Measurements from ENCODE around the gene ADGRB3. TPM values are rescaled to one million over a fixed set of nuclear protein-coding genes. Genes with fewer than 3 reads are reported as not detected.
"Not testable (repeated sequence)": the region's sequence is repeated elsewhere in the genome, so short reads cannot be mapped to it uniquely, and the experiment has no call there.

The ADGRB3 gene
- total RNA-seq, 1 donor from 2014 or later, result not detected

- no peak overlapping the region for H3K4me3 ChIP-seq (ENCODE audit: low read depth, low read length)
- no peak for FAIRE-seq
- DNase-seq (ENCODE audit: low read depth), result no peak
- H3K27me3 ChIP-seq (ENCODE audit: control insufficient read depth, insufficient read depth, low read length), result no peaks in the 10 kb centered on the region
- H3K36me3 ChIP-seq (ENCODE audit: control insufficient read depth, insufficient read depth, low read length), result no peaks in the 10 kb centered on the region
- no peak for TF ChIP-seq CTCF (IDR thresholded peaks at IDR 0.05; ENCODE audit: insufficient read depth, low read length, severe bottlenecking)
Measured at GRCh38 chr6:68973066-68973465, 338.0 kb downstream of the ADGRB3 start.

- no peak for FAIRE-seq
- Histone ChIP-seq H3K4me3 (ENCODE audit: low read depth, low read length) (no peak overlapping the region), H3K27me3 (ENCODE audit: control insufficient read depth, insufficient read depth, low read length) (no peaks in the 10 kb centered on the region), H3K36me3 (ENCODE audit: control insufficient read depth, insufficient read depth, low read length) (no peaks in the 10 kb centered on the region)
- DNase-seq (ENCODE audit: low read depth), result no peak
- TF ChIP-seq CTCF (IDR thresholded peaks at IDR 0.05; ENCODE audit: insufficient read depth, low read length, severe bottlenecking), result no peak
Measured at GRCh38 chr6:68975064-68975463, 340.0 kb downstream of the ADGRB3 start.

GRCh38 chr6:68975816-68976215 lies 340.7 kb downstream of the ADGRB3 start:
- Histone ChIP-seq H3K36me3 (ENCODE audit: control insufficient read depth, insufficient read depth, low read length) (no peaks in the 10 kb centered on the region), H3K4me3 (ENCODE audit: low read depth, low read length) (no peak overlapping the region), H3K27me3 (ENCODE audit: control insufficient read depth, insufficient read depth, low read length) (no peaks in the 10 kb centered on the region)
- FAIRE-seq, result no peak
- no peak for DNase-seq (ENCODE audit: low read depth)
- no peak for TF ChIP-seq CTCF (IDR thresholded peaks at IDR 0.05; ENCODE audit: insufficient read depth, low read length, severe bottlenecking)

GRCh38 chr6:68976260-68976659 lies 341.2 kb downstream of the ADGRB3 start:
- FAIRE-seq (no peak), DNase-seq (ENCODE audit: low read depth) (no peak)
- H3K36me3 ChIP-seq (ENCODE audit: control insufficient read depth, insufficient read depth, low read length), result no peaks in the 10 kb centered on the region
- H3K4me3 ChIP-seq (ENCODE audit: low read depth, low read length), result no peak overlapping the region
- TF ChIP-seq CTCF (IDR thresholded peaks at IDR 0.05; ENCODE audit: insufficient read depth, low read length, severe bottlenecking), result no peak
- H3K27me3 ChIP-seq (ENCODE audit: control insufficient read depth, insufficient read depth, low read length), result no peaks in the 10 kb centered on the region

GRCh38 chr6:68978411-68978810 lies 343.3 kb downstream of the ADGRB3 start:
- peak; percentile 22 for DNase-seq (ENCODE audit: low read depth)
- TF ChIP-seq CTCF (IDR thresholded peaks at IDR 0.05; ENCODE audit: insufficient read depth, low read length, severe bottlenecking), result no peak
- H3K27me3 ChIP-seq (ENCODE audit: control insufficient read depth, insufficient read depth, low read length), result no peaks in the 10 kb centered on the region
- H3K36me3 ChIP-seq (ENCODE audit: control insufficient read depth, insufficient read depth, low read length), result no peaks in the 10 kb centered on the region
- no peak for FAIRE-seq
- H3K4me3 ChIP-seq (ENCODE audit: low read depth, low read length), result no peak overlapping the region

GRCh38 chr6:68981668-68982067 lies 346.6 kb downstream of the ADGRB3 start:
- not testable (repeated sequence) for FAIRE-seq; H3K4me3 ChIP-seq (ENCODE audit: low read depth, low read length); H3K36me3 ChIP-seq (ENCODE audit: control insufficient read depth, insufficient read depth, low read length); DNase-seq (ENCODE audit: low read depth); H3K27me3 ChIP-seq (ENCODE audit: control insufficient read depth, insufficient read depth, low read length)

Measured in bronchial epithelial cell (primary cell).